Measurements from ENCODE around the gene CD44. TPM values are rescaled to one million over a fixed set of nuclear protein-coding genes. Genes with fewer than 3 reads are reported as not detected.

The CD44 gene
- total RNA-seq, 1 experiment from 2014 or later, result 6.1 TPM

DNA sequence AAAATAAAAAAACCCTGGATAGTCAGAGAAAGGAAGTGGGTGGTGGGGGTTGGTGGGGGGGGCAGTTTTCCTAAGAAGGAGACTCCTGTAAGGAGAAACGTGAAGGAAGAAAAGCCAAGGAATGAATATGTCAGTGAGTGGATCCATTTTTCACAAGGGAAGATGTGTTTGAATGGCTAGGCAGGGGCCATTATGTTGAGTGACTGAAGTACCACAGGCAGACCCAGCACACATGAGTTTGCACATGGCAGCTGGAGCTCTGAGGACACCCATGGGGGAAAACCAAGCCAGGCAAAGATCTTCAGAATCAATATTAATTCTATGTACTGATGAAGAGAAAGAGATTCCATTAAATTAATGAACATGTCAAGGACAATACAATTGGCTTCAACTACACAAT lies 67.6 kb downstream of the CD44 start:
- H3K79me2 ChIP-seq (ENCODE audit: insufficient read depth, low read length), result no peaks in the 10 kb centered on the region
- H3K18ac ChIP-seq (ENCODE audit: insufficient read length, low read depth, low read length), result no peak overlapping the region
- Mint-ChIP-seq H3K9me3 (peaks cover 3 to 4% of the 10 kb centered on the region in 2 experiments; a peak in 2 of 5 replicates), H3K27ac (no peak overlapping the region), H3K4me3 (no peak overlapping the region), H3K4me1 (peaks cover 15 to 20% of the 10 kb centered on the region in 2 experiments), H3K27me3 (ENCODE audit: low read depth) (peaks cover 6% of the 10 kb centered on the region), H3K36me3 (ENCODE audit: insufficient read depth in 1 of 3, low read depth in 3 of 3) (no peaks in the 10 kb centered on the region; a peak in 1 of 7 replicates)
- WGBS (ENCODE audit: extremely low coverage, insufficient read length, low lambda C conversion rate), result no CpG with 5 or more reads among the region's 1 CpG
- H3K27ac ChIP-seq (ENCODE audit: insufficient read length, low read depth, low read length), result no peak overlapping the region
- H3K56ac ChIP-seq (ENCODE audit: insufficient read length, low read depth, low read length), result no peak overlapping the region
- no peak overlapping the region for H2BK5ac ChIP-seq (ENCODE audit: insufficient read length, low read length)
- H4K20me1 ChIP-seq (ENCODE audit: control insufficient read depth, insufficient read depth, insufficient read length), result no peaks in the 10 kb centered on the region
- H3K9ac ChIP-seq (ENCODE audit: extremely low read depth, insufficient read length, low read length), result no peak overlapping the region
- no peak overlapping the region for H4K8ac ChIP-seq (replicated peaks; ENCODE audit: insufficient read length, low read depth, low read length)
- H2BK20ac ChIP-seq (ENCODE audit: low read depth, low read length, poor library complexity, severe bottlenecking), result no peak overlapping the region
- no peak overlapping the region for H3K23ac ChIP-seq (ENCODE audit: insufficient read length, low read depth, low read length)
- TF ChIP-seq, protein P1, sequence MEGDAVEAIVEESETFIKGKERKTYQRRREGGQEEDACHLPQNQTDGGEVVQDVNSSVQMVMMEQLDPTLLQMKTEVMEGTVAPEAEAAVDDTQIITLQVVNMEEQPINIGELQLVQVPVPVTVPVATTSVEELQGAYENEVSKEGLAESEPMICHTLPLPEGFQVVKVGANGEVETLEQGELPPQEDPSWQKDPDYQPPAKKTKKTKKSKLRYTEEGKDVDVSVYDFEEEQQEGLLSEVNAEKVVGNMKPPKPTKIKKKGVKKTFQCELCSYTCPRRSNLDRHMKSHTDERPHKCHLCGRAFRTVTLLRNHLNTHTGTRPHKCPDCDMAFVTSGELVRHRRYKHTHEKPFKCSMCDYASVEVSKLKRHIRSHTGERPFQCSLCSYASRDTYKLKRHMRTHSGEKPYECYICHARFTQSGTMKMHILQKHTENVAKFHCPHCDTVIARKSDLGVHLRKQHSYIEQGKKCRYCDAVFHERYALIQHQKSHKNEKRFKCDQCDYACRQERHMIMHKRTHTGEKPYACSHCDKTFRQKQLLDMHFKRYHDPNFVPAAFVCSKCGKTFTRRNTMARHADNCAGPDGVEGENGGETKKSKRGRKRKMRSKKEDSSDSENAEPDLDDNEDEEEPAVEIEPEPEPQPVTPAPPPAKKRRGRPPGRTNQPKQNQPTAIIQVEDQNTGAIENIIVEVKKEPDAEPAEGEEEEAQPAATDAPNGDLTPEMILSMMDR (conservative IDR thresholded peaks at IDR 0.05), result no peak
- no peak overlapping the region for H4K91ac ChIP-seq (ENCODE audit: insufficient read length, low read depth, low read length)
- DNase-seq, result no peak
- H3K27me3 ChIP-seq (ENCODE audit: insufficient read depth, low read length), result no peaks in the 10 kb centered on the region
- no peak overlapping the region for H3T11ph ChIP-seq (ENCODE audit: low read length)
- H3K14ac ChIP-seq (ENCODE audit: insufficient read depth, low read length), result no peak overlapping the region
- no peaks in the 10 kb centered on the region for H3K23me2 ChIP-seq (ENCODE audit: insufficient read length, low read depth, low read length, poor library complexity, severe bottlenecking)
- H2BK15ac ChIP-seq (ENCODE audit: low read depth, low read length), result no peak overlapping the region
- no peak overlapping the region for H2AFZ ChIP-seq (ENCODE audit: low read length)
- H2AK5ac ChIP-seq (ENCODE audit: insufficient read length, low read length), result no peak overlapping the region
- no peaks in the 10 kb centered on the region for H3K9me3 ChIP-seq (ENCODE audit: control insufficient read depth, low read depth, low read length)
- no peak overlapping the region for H4K5ac ChIP-seq (ENCODE audit: insufficient read length, low read depth, low read length)
- peaks cover 9% of the 10 kb centered on the region; the same call in 1 of the 2 replicates for H3K4me1 ChIP-seq (ENCODE audit: insufficient read depth, low read length)
- no peak overlapping the region for H2BK120ac ChIP-seq (ENCODE audit: low read depth, low read length, poor library complexity, severe bottlenecking)
- H3K79me1 ChIP-seq (ENCODE audit: insufficient read depth, low read depth, low read length, poor library complexity, severe bottlenecking), result no peaks in the 10 kb centered on the region
- H3K4ac ChIP-seq (ENCODE audit: low read depth, low read length), result no peak overlapping the region
- no peak overlapping the region for H2BK12ac ChIP-seq (ENCODE audit: insufficient read length, low read depth, low read length)
- H3K4me2 ChIP-seq (ENCODE audit: insufficient read depth, insufficient read length, low read length), result no peak overlapping the region
